Peyer's patch (tissue), 4 donors: ENCODE measurements around the gene COLEC12.

Source experiments
- POLR2A ChIP-seq, 2 donors: fragments of 450-650 bp; IDR thresholded peaks; one replicate each; pipeline ENCODE4 v1.5.1; 2017; ENCODE audit warnings: antibody characterized with exemption in 2 of 2, mild to moderate bottlenecking in 2 of 2, moderate library complexity in 2 of 2
- TF ChIP-seq, protein P1 (sequence below), 6 experiments: fragments of 450-650 bp in 4 of 6; fragments of 200-600 bp in 2 of 6; sonication (generic) in 1 of 6; IDR thresholded peaks; one replicate each; pipeline ENCODE4 v1.5.1; 2017 to 2019; ENCODE audit warnings: antibody characterized with exemption in 6 of 6, mild to moderate bottlenecking in 3 of 6, moderate library complexity in 1 of 6

- TF ChIP-seq, protein P1, sequence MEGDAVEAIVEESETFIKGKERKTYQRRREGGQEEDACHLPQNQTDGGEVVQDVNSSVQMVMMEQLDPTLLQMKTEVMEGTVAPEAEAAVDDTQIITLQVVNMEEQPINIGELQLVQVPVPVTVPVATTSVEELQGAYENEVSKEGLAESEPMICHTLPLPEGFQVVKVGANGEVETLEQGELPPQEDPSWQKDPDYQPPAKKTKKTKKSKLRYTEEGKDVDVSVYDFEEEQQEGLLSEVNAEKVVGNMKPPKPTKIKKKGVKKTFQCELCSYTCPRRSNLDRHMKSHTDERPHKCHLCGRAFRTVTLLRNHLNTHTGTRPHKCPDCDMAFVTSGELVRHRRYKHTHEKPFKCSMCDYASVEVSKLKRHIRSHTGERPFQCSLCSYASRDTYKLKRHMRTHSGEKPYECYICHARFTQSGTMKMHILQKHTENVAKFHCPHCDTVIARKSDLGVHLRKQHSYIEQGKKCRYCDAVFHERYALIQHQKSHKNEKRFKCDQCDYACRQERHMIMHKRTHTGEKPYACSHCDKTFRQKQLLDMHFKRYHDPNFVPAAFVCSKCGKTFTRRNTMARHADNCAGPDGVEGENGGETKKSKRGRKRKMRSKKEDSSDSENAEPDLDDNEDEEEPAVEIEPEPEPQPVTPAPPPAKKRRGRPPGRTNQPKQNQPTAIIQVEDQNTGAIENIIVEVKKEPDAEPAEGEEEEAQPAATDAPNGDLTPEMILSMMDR (IDR thresholded peaks at IDR 0.05), result no peak
- no peak for TF ChIP-seq POLR2A (IDR thresholded peaks at IDR 0.05)
These were observed 230.9 kb downstream of the COLEC12 start for GRCh38 chr18:269480-270095.
